HG02970 (cell line): ENCODE measurements around the gene CCDC177.

Experiments
- ATAC-seq: cut with Tn5 transposase; IDR thresholded peaks from one replicate; pipeline ENCODE4 v1.9.1; 2021; ENCODE audit warnings: mild to moderate bottlenecking, moderate library complexity, moderate number of reproducible peaks; ENCODE audit not compliant: unreplicated experiment, low FRiP score

The CCDC177 gene

DNA sequence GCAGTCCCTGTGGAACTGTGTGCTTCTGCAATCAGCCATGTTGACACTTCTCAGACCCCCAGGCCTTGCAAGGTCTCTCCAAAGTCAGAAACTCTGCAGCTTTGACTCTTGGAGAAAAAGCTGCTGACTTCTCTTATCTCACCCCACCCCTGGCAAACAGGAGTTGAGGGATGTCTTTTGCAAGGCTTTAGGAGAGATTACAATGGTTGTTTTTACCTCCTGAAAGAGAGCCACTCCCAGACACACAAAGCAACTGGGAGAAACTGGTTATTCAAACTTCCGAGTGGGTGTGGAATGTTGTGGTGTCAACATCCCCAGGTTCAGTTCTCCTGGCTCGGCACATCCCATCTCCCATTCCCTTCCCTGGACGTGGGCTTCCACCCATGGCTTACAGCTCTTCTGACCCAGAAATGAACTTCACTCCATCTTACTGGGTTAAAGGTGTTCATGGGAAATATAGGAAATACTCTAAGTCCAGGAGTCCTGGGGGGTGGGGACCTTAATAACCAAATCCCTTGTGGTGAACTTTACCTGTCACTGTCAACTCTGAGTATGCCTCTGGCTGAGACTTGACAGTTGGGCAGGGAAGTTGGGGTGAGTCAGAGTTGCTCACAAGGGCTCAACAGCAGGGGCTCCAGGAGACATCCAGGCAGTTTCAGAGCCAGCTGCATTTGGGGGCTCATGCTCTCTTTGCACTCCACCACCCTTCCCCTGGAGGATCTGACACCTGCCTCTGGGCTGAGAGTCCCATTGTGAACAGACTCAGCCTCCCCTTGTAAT lies 41.9 kb downstream of the CCDC177 start:
- no peak for ATAC-seq

DNA sequence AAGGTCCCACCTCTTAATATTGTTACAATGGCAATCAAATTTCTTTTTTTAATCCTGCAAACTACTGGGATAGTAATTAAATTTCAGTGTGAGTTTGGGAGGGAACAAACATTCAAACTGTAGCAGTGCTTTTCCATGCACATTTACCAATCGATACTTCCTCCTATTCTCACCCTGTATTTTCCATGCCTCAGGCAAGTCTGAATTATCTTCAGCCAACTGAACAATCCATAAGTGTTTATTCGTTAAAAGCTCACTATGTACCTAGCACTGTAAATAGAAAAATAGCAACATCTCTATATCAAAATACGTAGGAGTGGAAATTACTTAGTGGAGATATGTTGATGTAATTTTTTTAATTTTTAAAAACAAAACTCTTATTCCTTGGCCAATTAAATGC lies 43.5 kb downstream of the CCDC177 start:
- no peak for ATAC-seq

DNA sequence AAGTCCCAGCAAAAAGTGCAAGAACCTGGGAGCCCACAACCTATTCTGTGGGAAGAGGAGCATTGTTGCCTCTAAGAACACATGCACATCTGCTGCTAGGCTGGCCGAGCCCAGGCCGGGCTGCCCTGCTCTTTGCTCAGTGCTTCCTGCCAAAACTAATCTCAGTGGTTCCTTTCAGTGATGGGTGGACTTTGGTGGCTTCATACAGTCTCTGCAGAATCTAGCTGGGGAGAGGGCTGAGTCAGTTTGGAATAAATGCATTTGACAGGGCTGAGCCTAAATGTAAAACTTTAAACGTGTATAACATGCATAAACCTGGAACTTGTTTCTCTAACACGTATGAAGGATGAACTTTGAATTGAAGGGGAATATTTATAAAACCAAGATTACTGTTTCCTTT lies 44.6 kb downstream of the CCDC177 start:
- no peak for ATAC-seq

GRCh38 chr14:69529563-69529962 lies 45.1 kb downstream of the CCDC177 start:
- no peak for ATAC-seq

DNA sequence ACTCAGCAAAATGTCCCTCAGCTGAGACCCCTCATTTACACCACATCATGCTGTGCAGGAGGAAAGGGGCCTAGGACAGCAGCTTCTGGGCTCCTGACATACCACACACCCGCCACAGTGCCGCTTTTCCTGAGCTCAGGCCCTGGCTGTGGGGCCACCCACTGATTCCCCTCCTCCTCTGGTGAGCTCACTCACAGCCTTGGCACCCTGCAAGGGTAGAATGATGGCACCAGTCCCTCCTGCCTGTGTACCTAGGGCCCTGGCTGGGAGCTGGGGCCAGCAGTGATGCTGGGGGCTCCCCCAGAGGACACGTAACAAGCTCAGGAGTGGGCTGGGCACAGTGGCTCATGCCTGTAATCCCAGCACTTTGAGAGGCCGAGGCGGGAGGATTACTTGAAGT lies 45.7 kb downstream of the CCDC177 start:
- no peak for ATAC-seq

GRCh38 chr14:69528143-69528542 lies 46.5 kb downstream of the CCDC177 start:
- no peak for ATAC-seq

DNA sequence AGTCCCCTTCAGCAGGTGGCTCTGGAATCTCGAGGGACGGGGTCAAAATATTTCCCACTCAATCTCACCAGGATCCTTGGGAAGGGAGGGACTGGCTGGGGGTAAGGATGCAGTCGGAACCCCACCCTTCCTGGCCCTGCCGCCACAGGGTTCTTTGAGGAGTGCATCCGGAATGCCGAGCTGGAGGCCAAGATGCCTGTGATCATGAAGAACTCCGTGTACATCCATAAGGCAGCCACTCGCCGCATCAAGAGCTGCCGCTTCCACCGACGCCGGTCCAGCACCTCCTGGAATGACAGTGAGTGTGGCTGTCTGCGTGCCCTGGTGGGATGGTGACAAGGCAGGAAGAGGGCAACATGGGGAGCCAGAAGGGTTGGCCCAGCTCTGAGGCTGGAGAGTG lies 47.0 kb downstream of the CCDC177 start:
- no peak for ATAC-seq

DNA sequence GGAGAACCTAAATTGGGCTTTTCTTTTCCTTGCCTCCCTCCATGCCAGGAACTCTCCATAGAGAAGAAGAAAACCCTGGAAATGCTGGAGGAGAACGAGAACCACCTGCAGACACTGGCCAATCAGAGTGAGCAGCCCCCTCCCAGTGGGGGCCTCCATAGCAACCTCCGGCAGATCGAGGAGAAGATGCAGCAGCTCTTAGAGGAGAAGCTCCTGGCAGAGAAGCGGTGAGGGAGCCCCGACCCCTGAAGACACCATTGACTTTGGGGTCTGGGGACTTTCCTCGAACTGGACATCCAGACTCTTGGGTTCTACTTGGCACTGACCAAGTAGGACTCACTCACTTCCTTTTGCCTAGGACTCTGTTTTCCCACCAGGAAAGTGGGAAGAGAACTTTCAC lies 48.8 kb downstream of the CCDC177 start:
- ATAC-seq = no peak

DNA sequence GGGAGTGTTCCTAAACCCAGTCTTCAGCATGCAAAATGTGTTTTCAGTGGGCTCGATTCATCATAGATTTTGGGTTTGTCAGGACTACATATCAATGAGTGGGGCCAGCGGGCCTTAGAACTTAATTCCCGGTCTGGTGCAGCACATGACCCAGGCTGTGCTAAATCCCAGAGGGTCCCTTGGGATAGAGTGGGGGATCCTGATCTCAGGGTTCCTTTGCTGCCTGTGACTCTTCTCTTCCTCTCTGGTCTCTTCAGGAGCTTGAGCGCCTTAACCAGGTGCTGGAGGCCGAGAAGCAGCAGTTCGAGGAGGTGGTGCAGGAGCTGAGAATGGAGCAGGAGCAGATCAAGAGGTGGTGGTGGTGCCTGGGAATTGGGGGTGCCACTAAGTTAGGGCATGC lies 52.6 kb downstream of the CCDC177 start:
- no peak for ATAC-seq
